SU-DHL-6 (cell line): ENCODE data around the gene RPS6KA3.
"Not testable (repeated sequence)": the region's sequence is repeated elsewhere in the genome, so short reads cannot be mapped to it uniquely, and the experiment has no call there.

Experiments
- H2AFZ ChIP-seq: fragments of 200-600 bp; sonication (generic); 2 replicates; pipeline ENCODE4 v1.6.1; 2014; ENCODE audit warnings: low read depth, mild to moderate bottlenecking, moderate library complexity, mixed read lengths, antibody characterized with exemption, low read length; ENCODE audit not compliant: severe bottlenecking
- H3F3A ChIP-seq: fragments of 200-600 bp; shearing (Covaris generic); 2 replicates; pipeline ENCODE4 v1.6.0; 2016; ENCODE audit warnings: antibody characterized with exemption, mild to moderate bottlenecking; ENCODE audit not compliant: insufficient read depth
- H3K27ac ChIP-seq: fragments of 200-600 bp; sonication (generic); 2 replicates; pipeline ENCODE4 v1.5.1; 2016; ENCODE audit warnings: low read depth, mild to moderate bottlenecking, low read length, moderate library complexity, mixed read lengths
- H3K27me3 ChIP-seq: fragments of 200-600 bp; sonication (generic), shearing (Covaris generic); 2 replicates; pipeline ENCODE4 v1.6.0; 2014; ENCODE audit warnings: mild to moderate bottlenecking, low read length
- H3K36me3 ChIP-seq: fragments of 200-600 bp; sonication (generic); 2 replicates; pipeline ENCODE4 v1.6.1; 2014; ENCODE audit warnings: mild to moderate bottlenecking, low read length, mixed read lengths
- H3K4me2 ChIP-seq: fragments of 300-600, 200-600 bp; shearing (Covaris generic), sonication (generic); 2 replicates; pipeline ENCODE4 v1.6.0; 2014; ENCODE audit warnings: low read length, low read depth, mild to moderate bottlenecking; ENCODE audit not compliant: poor library complexity, severe bottlenecking
- H3K4me3 ChIP-seq: fragments of 200-600 bp; sonication (generic); 2 replicates; pipeline ENCODE4 v1.5.1; 2014; ENCODE audit warnings: antibody characterized with exemption, low read length, mild to moderate bottlenecking, mixed read lengths; ENCODE audit not compliant: insufficient read depth, poor library complexity, severe bottlenecking
- H3K79me2 ChIP-seq: fragments of 200-600 bp; sonication (generic); 2 replicates; pipeline ENCODE4 v1.6.1; 2014; ENCODE audit warnings: mild to moderate bottlenecking, low read length, moderate library complexity; ENCODE audit not compliant: insufficient read depth
- H3K9ac ChIP-seq: fragments of 200-600 bp; sonication (generic); 2 replicates; pipeline ENCODE4 v1.7.0; 2014; ENCODE audit warnings: mild to moderate bottlenecking, low read length
- H3K9me2 ChIP-seq: fragments of 200-600 bp; sonication (generic); replicated peaks from 2 replicates; pipeline ENCODE4 v1.6.1; 2014; ENCODE audit warnings: low read length; ENCODE audit not compliant: insufficient read depth
- H3K9me3 ChIP-seq: fragments of 200-600 bp; sonication (generic); 2 replicates; pipeline ENCODE4 v1.6.1; 2014; ENCODE audit warnings: low read length, mixed read lengths; ENCODE audit not compliant: insufficient read depth
- H4K20me1 ChIP-seq: fragments of 200-600 bp; sonication (generic); 2 replicates; pipeline ENCODE4 v1.6.1; 2014; ENCODE audit warnings: low read depth, mild to moderate bottlenecking, antibody characterized with exemption, low read length, moderate library complexity, mixed read lengths
- EZH2phosphoT487 ChIP-seq: fragments of 200-600 bp; sonication (generic), shearing (Covaris generic); conservative IDR thresholded peaks from 2 replicates; pipeline ENCODE4 v1.6.1; 2018; ENCODE audit warnings: mild to moderate bottlenecking, antibody characterized with exemption, low read length, moderate library complexity, mixed read lengths
- TF ChIP-seq, protein P1 (sequence below): fragments of 200-600 bp; sonication (generic); IDR thresholded peaks from one replicate; pipeline ENCODE4 v1.5.1; 2017; ENCODE audit warnings: antibody characterized with exemption, mild to moderate bottlenecking, low read length, moderate library complexity; ENCODE audit not compliant: insufficient read depth, poor library complexity, severe bottlenecking

Gene RPS6KA3

DNA sequence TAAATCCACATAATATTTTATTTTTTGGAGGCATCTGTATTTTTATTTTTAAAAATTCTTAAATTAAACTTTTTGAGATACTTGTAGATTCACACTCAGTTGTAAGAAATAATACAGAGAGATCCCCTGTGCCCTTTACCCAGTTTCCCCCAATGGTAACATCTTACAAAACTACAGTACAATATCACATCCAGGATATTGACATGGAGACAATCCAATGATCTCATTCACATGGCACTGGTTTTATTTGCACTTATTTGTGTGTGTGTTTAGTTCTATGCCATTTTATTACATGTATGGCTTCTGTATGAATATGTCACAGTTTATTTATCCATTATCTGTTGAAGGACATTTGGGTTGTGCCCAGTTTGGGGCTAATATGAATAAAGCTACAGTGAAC, 89.6 kb downstream of the RPS6KA3 start:
- Histone ChIP-seq H3K9me2 (no peaks in the 10 kb centered on the region), H3F3A (0 out of 2 replicates have a peak, but pooled peaks cover 1% of the 10 kb centered on the region), H3K4me3 (no peak overlapping the region), H3K9me3 (no peaks in the 10 kb centered on the region), H2AFZ (no peak overlapping the region), H3K27ac (no peak overlapping the region), H3K27me3 (no peaks in the 10 kb centered on the region), H3K4me2 (no peak overlapping the region), H3K9ac (no peak overlapping the region), H3K36me3 (no peaks in the 10 kb centered on the region), H3K79me2 (no peaks in the 10 kb centered on the region), H4K20me1 (no peaks in the 10 kb centered on the region)
- no peak for TF ChIP-seq EZH2phosphoT487

DNA sequence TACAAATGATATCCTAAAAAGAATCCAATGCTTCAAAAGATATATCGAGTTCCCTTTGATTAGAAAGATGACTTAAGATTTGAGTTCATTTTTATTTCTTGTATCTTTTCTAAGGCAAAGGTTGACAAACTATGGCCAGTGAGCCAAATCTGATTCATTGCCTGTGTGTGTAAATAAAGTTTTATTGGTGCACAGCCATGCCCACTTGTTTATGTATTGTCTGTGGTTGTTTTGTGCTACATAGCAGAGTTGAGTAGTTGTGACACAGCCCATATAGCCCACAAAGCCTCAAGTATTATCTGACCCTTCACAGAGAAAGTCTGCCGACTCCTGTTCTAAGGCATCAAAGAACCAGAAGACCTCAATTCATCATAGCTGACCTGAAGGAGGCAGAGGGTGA, 92.9 kb downstream of the RPS6KA3 start:
- Histone ChIP-seq H3K36me3 (no peaks in the 10 kb centered on the region), H3K27ac (no peak overlapping the region), H3K27me3 (no peaks in the 10 kb centered on the region), H3K4me2 (no peak overlapping the region), H4K20me1 (no peaks in the 10 kb centered on the region), H3K79me2 (no peaks in the 10 kb centered on the region), H3F3A (no peaks in the 10 kb centered on the region), H3K9ac (no peak overlapping the region), H3K4me3 (no peak overlapping the region), H2AFZ (no peak overlapping the region), H3K9me3 (no peaks in the 10 kb centered on the region), H3K9me2 (no peaks in the 10 kb centered on the region)
- TF ChIP-seq EZH2phosphoT487, result no peak
- TF ChIP-seq, protein P1, sequence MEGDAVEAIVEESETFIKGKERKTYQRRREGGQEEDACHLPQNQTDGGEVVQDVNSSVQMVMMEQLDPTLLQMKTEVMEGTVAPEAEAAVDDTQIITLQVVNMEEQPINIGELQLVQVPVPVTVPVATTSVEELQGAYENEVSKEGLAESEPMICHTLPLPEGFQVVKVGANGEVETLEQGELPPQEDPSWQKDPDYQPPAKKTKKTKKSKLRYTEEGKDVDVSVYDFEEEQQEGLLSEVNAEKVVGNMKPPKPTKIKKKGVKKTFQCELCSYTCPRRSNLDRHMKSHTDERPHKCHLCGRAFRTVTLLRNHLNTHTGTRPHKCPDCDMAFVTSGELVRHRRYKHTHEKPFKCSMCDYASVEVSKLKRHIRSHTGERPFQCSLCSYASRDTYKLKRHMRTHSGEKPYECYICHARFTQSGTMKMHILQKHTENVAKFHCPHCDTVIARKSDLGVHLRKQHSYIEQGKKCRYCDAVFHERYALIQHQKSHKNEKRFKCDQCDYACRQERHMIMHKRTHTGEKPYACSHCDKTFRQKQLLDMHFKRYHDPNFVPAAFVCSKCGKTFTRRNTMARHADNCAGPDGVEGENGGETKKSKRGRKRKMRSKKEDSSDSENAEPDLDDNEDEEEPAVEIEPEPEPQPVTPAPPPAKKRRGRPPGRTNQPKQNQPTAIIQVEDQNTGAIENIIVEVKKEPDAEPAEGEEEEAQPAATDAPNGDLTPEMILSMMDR, result no peak

DNA sequence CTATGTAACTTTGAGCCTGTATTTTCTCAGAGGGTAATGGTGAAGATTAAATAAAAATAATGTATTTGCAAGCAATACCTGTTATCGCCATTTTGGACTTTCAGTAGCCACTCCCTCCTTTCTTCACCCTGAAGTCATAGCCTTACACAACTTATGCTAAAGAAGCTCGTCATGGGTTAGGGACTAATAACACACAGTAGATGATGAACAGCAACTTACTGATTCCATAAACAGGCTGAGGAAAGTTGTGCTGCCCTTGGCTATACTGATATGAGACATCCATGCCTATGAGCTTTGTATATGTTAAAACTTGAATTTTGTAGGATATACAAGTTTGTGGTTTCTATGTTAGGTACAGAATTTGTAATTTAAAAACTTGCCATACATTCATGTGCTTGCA, 93.4 kb downstream of the RPS6KA3 start:
- H3K27me3 ChIP-seq, result no peaks in the 10 kb centered on the region
- H3K4me2 ChIP-seq, result no peak overlapping the region
- no peaks in the 10 kb centered on the region for H3K36me3 ChIP-seq
- no peaks in the 10 kb centered on the region for H3K9me3 ChIP-seq
- H2AFZ ChIP-seq, result no peak overlapping the region
- no peak overlapping the region for H3K27ac ChIP-seq
- H3K4me3 ChIP-seq, result no peak overlapping the region
- no peaks in the 10 kb centered on the region for H3F3A ChIP-seq
- no peak overlapping the region for H3K9ac ChIP-seq
- no peak for TF ChIP-seq EZH2phosphoT487
- TF ChIP-seq, protein P1, result no peak
- H4K20me1 ChIP-seq, result no peaks in the 10 kb centered on the region
- no peaks in the 10 kb centered on the region for H3K79me2 ChIP-seq
- no peaks in the 10 kb centered on the region for H3K9me2 ChIP-seq

DNA sequence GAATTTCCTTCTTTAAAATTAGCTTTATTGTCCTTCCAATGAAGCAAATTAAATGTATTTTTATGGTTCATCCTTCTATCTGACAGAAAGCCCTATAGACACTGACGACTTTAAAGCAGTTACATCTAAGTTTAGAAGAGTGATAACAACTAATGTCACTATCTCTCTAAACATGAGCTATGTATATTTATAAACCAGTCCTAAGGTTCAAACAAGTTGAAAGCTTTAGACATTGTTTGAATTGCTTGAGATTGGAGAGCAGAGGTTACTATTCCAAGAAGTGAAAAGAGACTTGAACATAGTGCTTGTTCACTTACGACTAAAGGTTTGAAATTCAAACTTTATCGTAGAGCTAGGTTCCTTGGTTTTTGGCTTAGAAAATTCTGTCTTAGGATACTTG, 94.8 kb downstream of the RPS6KA3 start:
- Histone ChIP-seq H2AFZ (no peak overlapping the region), H3K79me2 (no peaks in the 10 kb centered on the region), H3K4me3 (no peak overlapping the region), H3K27me3 (no peaks in the 10 kb centered on the region), H3K4me2 (no peak overlapping the region), H3K9me3 (no peaks in the 10 kb centered on the region), H3K9ac (no peak overlapping the region), H3K27ac (no peak overlapping the region), H3K36me3 (no peaks in the 10 kb centered on the region), H3F3A (no peaks in the 10 kb centered on the region), H3K9me2 (no peaks in the 10 kb centered on the region), H4K20me1 (no peaks in the 10 kb centered on the region)
- no peak for TF ChIP-seq EZH2phosphoT487
- TF ChIP-seq, protein P1, result no peak

DNA sequence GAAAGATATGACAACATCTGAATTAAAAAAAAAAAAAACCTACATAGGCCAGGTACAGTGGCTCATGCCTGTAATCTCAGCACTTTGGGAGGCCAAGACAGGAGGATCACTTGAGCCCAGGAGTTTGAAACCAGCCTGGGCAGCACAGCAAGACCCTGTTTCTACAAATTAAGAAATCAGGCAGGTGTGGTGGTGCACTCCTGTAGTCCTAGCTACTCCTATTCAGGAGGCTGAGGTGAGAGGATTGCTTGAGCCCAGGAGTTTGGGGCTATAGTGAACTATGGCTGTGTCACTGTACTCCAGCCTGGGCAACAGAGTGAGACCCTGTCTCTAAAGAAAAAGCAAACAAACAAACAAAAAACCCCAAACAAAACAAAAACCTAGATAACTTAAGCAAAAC, 104.2 kb downstream of the RPS6KA3 start:
- not testable (repeated sequence) for H3K27ac ChIP-seq, H2AFZ ChIP-seq, H3K9ac ChIP-seq, H3K4me2 ChIP-seq, H3K4me3 ChIP-seq, H3K9me3 ChIP-seq, H3K79me2 ChIP-seq, H3K36me3 ChIP-seq, H4K20me1 ChIP-seq, H3K9me2 ChIP-seq, H3K27me3 ChIP-seq, H3F3A ChIP-seq
